ENCODE measurements around the gene MDN1. TPM values are rescaled to one million over a fixed set of nuclear protein-coding genes. Genes with fewer than 3 reads are reported as not detected.

Gene MDN1
- total RNA-seq, 1 experiment from 2014 or later: 20.5 TPM

- CTCF ChIA-PET: no interaction called here
- TF ChIP-seq EZH2phosphoT487 (IDR thresholded peaks at IDR 0.05; ENCODE audit: borderline replicate concordance, low read length) (no peak), EZH2 (IDR thresholded peaks at IDR 0.05; ENCODE audit: low read length, unreplicated experiment) (no peak), CTCF (conservative IDR thresholded peaks at IDR 0.05; ENCODE audit: low read depth, low read length) (no peak)
- Histone ChIP-seq H3K27ac (ENCODE audit: low read length) (no peak overlapping the region), H3F3A (ENCODE audit: low read length, unreplicated experiment) (no peaks in the 10 kb centered on the region), H3K27me3 (ENCODE audit: low read length) (no peaks in the 10 kb centered on the region), H2AFZ (ENCODE audit: low read length) (no peak overlapping the region), H3K4me1 (ENCODE audit: insufficient read depth, low read length) (no peaks in the 10 kb centered on the region), H3K79me2 (ENCODE audit: low read length) (no peaks in the 10 kb centered on the region), H3K4me3 (ENCODE audit: low read length) (no peak overlapping the region), H4K20me1 (ENCODE audit: low read length) (no peaks in the 10 kb centered on the region), H3K4me2 (ENCODE audit: low read length) (no peak overlapping the region), H3K9me3 (ENCODE audit: low read length) (no peaks in the 10 kb centered on the region), H3K9me2 (replicated peaks; ENCODE audit: low read length) (no peaks in the 10 kb centered on the region), H3K36me3 (ENCODE audit: low read depth, low read length) (peaks cover 14% of the 10 kb centered on the region), H3K9ac (ENCODE audit: low read length) (no peak overlapping the region)
- POLR2A ChIA-PET (ENCODE audit: unreplicated experiment): no interaction called here
- intact Hi-C loops (cut with micrococcal nuclease): no loop called here
- no TSS peak for BruUV-seq (replicated peaks)
- ATAC-seq: no peak
- DNase-seq: no peak
These were observed 60.8 kb downstream of the MDN1 start for GRCh38 chr6:89758830-89759229.

- no peak overlapping the region for H3K4me2 ChIP-seq (ENCODE audit: low read length)
- no peaks in the 10 kb centered on the region for H3K9me2 ChIP-seq (replicated peaks; ENCODE audit: low read length)
- H3K27ac ChIP-seq (ENCODE audit: low read length): no peak overlapping the region
- H3K36me3 ChIP-seq (ENCODE audit: low read depth, low read length): peaks cover 24% of the 10 kb centered on the region; the same call in 1 of the 2 replicates
- H3K4me3 ChIP-seq (ENCODE audit: low read length): no peak overlapping the region
- BruUV-seq (replicated peaks): no TSS peak
- no peaks in the 10 kb centered on the region for H3K79me2 ChIP-seq (ENCODE audit: low read length)
- H3K27me3 ChIP-seq (ENCODE audit: low read length): no peaks in the 10 kb centered on the region
- no peaks in the 10 kb centered on the region for H3F3A ChIP-seq (ENCODE audit: low read length, unreplicated experiment)
- no peak for TF ChIP-seq EZH2phosphoT487 (IDR thresholded peaks at IDR 0.05; ENCODE audit: borderline replicate concordance, low read length)
- no peak for TF ChIP-seq CTCF (conservative IDR thresholded peaks at IDR 0.05; ENCODE audit: low read depth, low read length)
- H4K20me1 ChIP-seq (ENCODE audit: low read length): no peaks in the 10 kb centered on the region
- intact Hi-C loops (cut with micrococcal nuclease): no loop called here
- ATAC-seq: no peak
- no peak overlapping the region for H3K9ac ChIP-seq (ENCODE audit: low read length)
- DNase-seq: no peak
- POLR2A ChIA-PET (ENCODE audit: unreplicated experiment): no interaction called here
- CTCF ChIA-PET: no interaction called here
- no peaks in the 10 kb centered on the region for H3K9me3 ChIP-seq (ENCODE audit: low read length)
- H3K4me1 ChIP-seq (ENCODE audit: insufficient read depth, low read length): no peaks in the 10 kb centered on the region
- no peak overlapping the region for H2AFZ ChIP-seq (ENCODE audit: low read length)
These were observed 69.3 kb downstream of the MDN1 start for GRCh38 chr6:89750338-89750737.

- BruUV-seq (replicated peaks): no TSS peak
- Histone ChIP-seq H4K20me1 (ENCODE audit: low read length) (no peaks in the 10 kb centered on the region), H3K9me2 (replicated peaks; ENCODE audit: low read length) (no peaks in the 10 kb centered on the region), H3K36me3 (ENCODE audit: low read depth, low read length) (peaks cover 26% of the 10 kb centered on the region; the same call in 1 of the 2 replicates), H2AFZ (ENCODE audit: low read length) (no peak overlapping the region), H3K9me3 (ENCODE audit: low read length) (no peaks in the 10 kb centered on the region), H3K27me3 (ENCODE audit: low read length) (no peaks in the 10 kb centered on the region), H3K4me1 (ENCODE audit: insufficient read depth, low read length) (no peaks in the 10 kb centered on the region), H3K4me3 (ENCODE audit: low read length) (no peak overlapping the region), H3K27ac (ENCODE audit: low read length) (no peak overlapping the region), H3K79me2 (ENCODE audit: low read length) (no peaks in the 10 kb centered on the region), H3F3A (ENCODE audit: low read length, unreplicated experiment) (no peaks in the 10 kb centered on the region), H3K9ac (ENCODE audit: low read length) (no peak overlapping the region), H3K4me2 (ENCODE audit: low read length) (no peak overlapping the region)
- intact Hi-C loops (cut with micrococcal nuclease): no loop called here
- no peak for TF ChIP-seq EZH2 (IDR thresholded peaks at IDR 0.05; ENCODE audit: low read length, unreplicated experiment)
- TF ChIP-seq EZH2phosphoT487 (IDR thresholded peaks at IDR 0.05; ENCODE audit: borderline replicate concordance, low read length): no peak
- no peak for TF ChIP-seq CTCF (conservative IDR thresholded peaks at IDR 0.05; ENCODE audit: low read depth, low read length)
- POLR2A ChIA-PET (ENCODE audit: unreplicated experiment): no interaction called here
- ATAC-seq (no peak), DNase-seq (no peak)
- CTCF ChIA-PET: no interaction called here
These were observed 69.7 kb downstream of the MDN1 start for GRCh38 chr6:89749918-89750317.
